Kidney (tissue), 14 donors: Measurements from ENCODE around the gene LRRC34. TPM values are rescaled to one million over a fixed set of nuclear protein-coding genes. Genes with fewer than 3 reads are reported as not detected.

Source experiments
- DNase-seq, 5 donors: peaks; one replicate each; pipeline ENCODE4 v3.0.0-alpha.2; 2013 to 2020
- FAIRE-seq: peaks from 2 replicates; lab custom pipeline; 2012; peaks lifted over from hg19 to GRCh38; lab: Jason Lieb, UNC
- H3K27ac ChIP-seq, 2 donors: one replicate each; pipeline ENCODE4 v1.7.0; 2013; ENCODE audit warnings: low read depth in 2 of 2, low read length in 2 of 2, inconsistent platforms in 1 of 2
- H3K27me3 ChIP-seq: one replicate; pipeline ENCODE4 v1.7.1; 2013; ENCODE audit warnings: low read length, inconsistent platforms; ENCODE audit not compliant: control insufficient read depth, insufficient read depth
- H3K36me3 ChIP-seq, 3 donors: one replicate each; pipeline versions ENCODE4 v1.7.0 to v1.7.1; 2013; ENCODE audit warnings: low read length in 3 of 3, control low read depth in 1 of 3, inconsistent platforms in 1 of 3; ENCODE audit not compliant: insufficient read depth in 3 of 3, control insufficient read depth in 2 of 3
- H3K4me1 ChIP-seq, 3 donors: one replicate each; pipeline versions ENCODE4 v1.7.0 to v1.7.1; 2013; ENCODE audit warnings: low read length in 3 of 3, inconsistent platforms in 1 of 3, low read depth in 1 of 3; ENCODE audit not compliant: control insufficient read depth in 2 of 3, insufficient read depth in 2 of 3
- H3K4me3 ChIP-seq, 3 donors: one replicate each; pipeline versions ENCODE4 v1.7.0 to v1.8.1; 2013; ENCODE audit warnings: low read length in 3 of 3, control low read depth in 1 of 3, inconsistent platforms in 1 of 3
- H3K9ac ChIP-seq, 3 donors: one replicate each; pipeline versions ENCODE4 v1.7.0 to v1.7.1; 2013; ENCODE audit warnings: low read length in 3 of 3, control low read depth in 1 of 3, inconsistent platforms in 1 of 3
- H3K9me3 ChIP-seq, 3 donors: one replicate each; pipeline versions ENCODE4 v1.7.0 to v1.7.1; 2013; ENCODE audit warnings: low read length in 3 of 3, control low read depth in 1 of 3, inconsistent platforms in 1 of 3; ENCODE audit not compliant: control insufficient read depth in 2 of 3, insufficient read depth in 1 of 3
- intact Hi-C: fragments of 100-400 bp; cut with DNase I; formaldehyde crosslinking; loops from one replicate; pipeline ENCODE4 v1.11.1; 2022
- polyA plus RNA-seq: library from polyadenylated mRNA; stranded (reverse); fragments of 350-450 nt; fragmentation: Illumina TruSeq; extraction: RNeasy Lipid Tissue Mini Kit (QIAGEN cat#74804); gene quantifications from one replicate; pipeline ENCODE4 v1.2.3, GENCODE V29; 2014; ENCODE audit warnings: low read depth, low replicate concordance; ENCODE audit not compliant: insufficient read depth
- total RNA-seq: library from RNA; stranded (reverse); fragmentation: NEBNext Ultra II Directional; extraction: Animal tissue kit (Norgen Biotek cat#: 25700); gene quantifications from one replicate; pipeline ENCODE4 v1.2.1, GENCODE V29; 2021
- TF ChIP-seq, protein P1 (sequence below): IDR thresholded peaks from 3 replicates; pipeline ENCODE4 v1.5.1; 2012; ENCODE audit warnings: mild to moderate bottlenecking, moderate library complexity, borderline replicate concordance; ENCODE audit not compliant: insufficient read depth; ENCODE audit errors: extremely low read depth
- donor health status: control.
- donor health status: control.
- donor health status: control.
- donor health status: control.
- donor health status: control.
- donor health status: DM: yes; HTN: yes; CAD: no.
- donor health status: Normal renal cell carcinoma (clear cell type).

Gene LRRC34
- total and polyA plus RNA-seq, 2 donors from 2014 or later = 4.0 to 5.7 TPM

DNA sequence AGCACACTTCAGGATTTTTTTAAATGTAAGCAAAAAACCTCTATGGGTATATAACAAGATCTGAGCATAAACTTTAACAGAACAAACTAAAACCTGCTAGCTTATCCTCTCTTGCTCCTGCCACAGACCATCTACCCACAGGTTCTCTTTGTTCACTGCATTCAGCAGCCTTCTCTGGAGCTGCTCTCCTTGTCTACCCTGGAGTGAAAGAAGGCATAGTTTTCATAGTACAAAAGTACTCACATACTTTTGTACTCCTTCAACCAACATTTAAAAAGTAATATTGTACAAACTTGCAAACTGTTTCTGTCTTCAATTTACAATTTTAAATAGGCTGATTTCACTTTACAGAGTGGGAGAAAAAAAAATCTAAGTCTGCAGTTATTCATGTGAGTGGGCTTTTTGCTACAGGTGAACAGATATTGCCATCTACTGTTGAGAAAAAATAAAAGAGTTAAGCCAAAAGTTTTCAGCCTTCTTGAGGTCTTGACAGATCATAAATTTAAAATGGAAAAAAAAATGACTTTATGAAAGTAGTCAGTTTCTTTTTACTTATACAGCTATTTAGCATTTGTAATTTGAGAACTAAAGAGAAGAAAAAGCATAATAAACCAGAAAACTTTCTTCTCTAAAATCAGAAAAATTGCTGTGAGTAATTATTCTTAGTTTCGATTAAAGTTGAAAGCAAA is 68.2 kb downstream of the LRRC34 start:
- DNase-seq (peak in 2 of 5 donors; percentile 68 to 73), FAIRE-seq (peak; percentile 72)
- H3K9ac ChIP-seq = no peak overlapping the region
- H3K4me1 ChIP-seq = peaks cover 0 to 3% (median 0%) of the 10 kb centered on the region in 3 donors
- H3K9me3 ChIP-seq = no peaks in the 10 kb centered on the region
- H3K4me3 ChIP-seq = no peak overlapping the region
- no peaks in the 10 kb centered on the region for H3K36me3 ChIP-seq
- TF ChIP-seq, protein P1, sequence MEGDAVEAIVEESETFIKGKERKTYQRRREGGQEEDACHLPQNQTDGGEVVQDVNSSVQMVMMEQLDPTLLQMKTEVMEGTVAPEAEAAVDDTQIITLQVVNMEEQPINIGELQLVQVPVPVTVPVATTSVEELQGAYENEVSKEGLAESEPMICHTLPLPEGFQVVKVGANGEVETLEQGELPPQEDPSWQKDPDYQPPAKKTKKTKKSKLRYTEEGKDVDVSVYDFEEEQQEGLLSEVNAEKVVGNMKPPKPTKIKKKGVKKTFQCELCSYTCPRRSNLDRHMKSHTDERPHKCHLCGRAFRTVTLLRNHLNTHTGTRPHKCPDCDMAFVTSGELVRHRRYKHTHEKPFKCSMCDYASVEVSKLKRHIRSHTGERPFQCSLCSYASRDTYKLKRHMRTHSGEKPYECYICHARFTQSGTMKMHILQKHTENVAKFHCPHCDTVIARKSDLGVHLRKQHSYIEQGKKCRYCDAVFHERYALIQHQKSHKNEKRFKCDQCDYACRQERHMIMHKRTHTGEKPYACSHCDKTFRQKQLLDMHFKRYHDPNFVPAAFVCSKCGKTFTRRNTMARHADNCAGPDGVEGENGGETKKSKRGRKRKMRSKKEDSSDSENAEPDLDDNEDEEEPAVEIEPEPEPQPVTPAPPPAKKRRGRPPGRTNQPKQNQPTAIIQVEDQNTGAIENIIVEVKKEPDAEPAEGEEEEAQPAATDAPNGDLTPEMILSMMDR = peak; percentile 26
- no peak overlapping the region for H3K27ac ChIP-seq
- H3K27me3 ChIP-seq = no peaks in the 10 kb centered on the region
- intact Hi-C loops = no loop called here

Other genes starting within 250 kb of the LRRC34 start
- gene MECOM, start 149.2 kb downstream of the LRRC34 start, total RNA-seq = 148 TPM
- 36.0 TPM for gene MECOM, start 149.2 kb downstream of the LRRC34 start, polyA plus RNA-seq
- 2.1 TPM for gene TERC, start 47.8 kb downstream of the LRRC34 start, total RNA-seq
- not detected for gene TERC, start 47.8 kb downstream of the LRRC34 start, polyA plus RNA-seq
- gene ACTRT3, start 43.3 kb downstream of the LRRC34 start, total RNA-seq = 2.9 TPM
- 4.5 TPM for gene ACTRT3, start 43.3 kb downstream of the LRRC34 start, polyA plus RNA-seq
- gene MYNN, start 39.5 kb downstream of the LRRC34 start, total RNA-seq = 14.7 TPM
- gene MYNN, start 39.5 kb downstream of the LRRC34 start, polyA plus RNA-seq = 9.6 TPM
- not detected for gene LRRIQ4, start within 50 bp of the LRRC34 start, total RNA-seq
- not detected for gene LRRIQ4, start within 50 bp of the LRRC34 start, polyA plus RNA-seq
- gene LRRC31, start 57.0 kb upstream of the LRRC34 start, total RNA-seq = 0.76 TPM
- gene LRRC31, start 57.0 kb upstream of the LRRC34 start, polyA plus RNA-seq = not detected
- gene SAMD7, start 98.7 kb upstream of the LRRC34 start, total RNA-seq = not detected
- not detected for gene SAMD7, start 98.7 kb upstream of the LRRC34 start, polyA plus RNA-seq
- gene SEC62, start 153.9 kb upstream of the LRRC34 start, total RNA-seq = 139 TPM
- 131 TPM for gene SEC62, start 153.9 kb upstream of the LRRC34 start, polyA plus RNA-seq
- 24.9 TPM for gene GPR160, start 225.1 kb upstream of the LRRC34 start, total RNA-seq
- gene GPR160, start 225.1 kb upstream of the LRRC34 start, polyA plus RNA-seq = 23.7 TPM